T47D (cell line): Measurements from ENCODE around the gene ZNF182.
"Not testable (repeated sequence)": the region's sequence is repeated elsewhere in the genome, so short reads cannot be mapped to it uniquely, and the experiment has no call there.

Experiments used
- DNase-seq, 2 experiments: peaks; one replicate each; pipeline versions ENCODE4 v3.0.0 to v3.0.0-alpha.2; 2011 to 2012; ENCODE audit warnings: low read depth in 1 of 2, low spot score in 1 of 2
- JUND ChIP-seq: IDR thresholded peaks from 2 replicates; pipeline ENCODE4 v1.6.1; 2012; ENCODE audit warnings: low read depth
- in situ Hi-C: cut with HindIII; loops from 2 replicates; pipeline ENCODE4 v1.10.0; 2016; ENCODE audit warnings: low sequenced_read_pairs, low pct_unique_long_range_greater_than_20kb

Gene ZNF182

GRCh38 chrX:47936224-47936939 lies 67.4 kb downstream of the ZNF182 start:
- no peak for DNase-seq
- in situ Hi-C loops = no loop called here
- no peak for TF ChIP-seq JUND

DNA sequence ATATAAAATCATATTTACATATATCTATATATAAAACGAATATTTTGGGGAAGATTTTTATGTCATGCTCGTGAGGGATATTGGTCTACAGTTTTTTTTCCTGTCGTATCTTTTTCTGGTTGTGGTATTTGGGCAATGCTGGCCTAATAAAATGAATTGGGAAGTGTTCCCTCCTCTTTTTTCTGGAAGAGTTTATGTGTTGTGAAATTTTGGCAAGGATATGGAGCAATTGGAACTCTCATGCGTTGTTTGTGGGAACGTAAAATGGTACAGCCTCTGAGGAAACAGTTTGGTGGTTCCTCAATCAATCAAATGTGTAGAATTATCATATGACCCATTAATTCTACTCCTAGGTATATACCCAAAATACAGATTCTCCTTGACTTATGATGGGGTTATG lies 69.8 kb downstream of the ZNF182 start:
- in situ Hi-C loops = no loop called here
- TF ChIP-seq JUND = no peak
- DNase-seq = no peak

DNA sequence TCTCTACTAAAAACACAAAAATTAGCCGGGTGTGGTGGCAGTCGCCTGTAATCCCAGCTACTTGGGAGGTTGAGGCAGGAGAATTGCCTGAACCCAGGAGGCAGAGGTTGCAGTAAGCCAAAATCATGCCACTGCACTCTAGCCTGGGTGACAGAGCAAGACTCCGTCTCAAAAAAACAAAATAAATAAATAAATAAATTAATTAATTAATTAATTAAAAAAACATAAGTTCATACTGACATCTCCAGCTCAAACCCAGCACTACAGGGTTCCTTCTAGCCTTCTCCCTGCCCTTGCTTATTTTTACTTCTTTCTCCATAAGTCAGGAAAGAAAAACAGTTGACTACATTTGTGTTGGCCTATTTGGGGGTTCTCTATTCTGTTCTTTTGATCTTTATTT lies 71.8 kb downstream of the ZNF182 start:
- in situ Hi-C loops = not testable (repeated sequence)

DNA sequence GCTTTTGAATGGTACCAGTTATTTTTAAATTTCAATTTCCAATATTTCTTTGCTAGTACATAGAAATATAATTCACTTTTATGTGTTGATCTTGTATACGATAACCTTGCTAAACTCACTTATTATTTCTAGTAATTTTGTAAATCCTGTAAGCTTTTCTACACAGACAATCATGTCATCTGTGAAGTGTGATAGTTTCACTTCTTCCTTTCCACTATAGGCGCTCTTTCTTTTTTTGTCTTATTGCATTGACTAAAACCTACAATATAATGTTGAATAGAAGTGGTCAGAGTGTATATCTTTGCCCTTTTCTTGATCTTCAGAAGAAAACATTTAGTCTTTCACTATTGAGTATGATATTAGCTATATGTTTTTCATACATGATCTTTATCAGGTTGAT lies 76.6 kb downstream of the ZNF182 start:
- no peak for TF ChIP-seq JUND
- in situ Hi-C loops = no loop called here
- DNase-seq = no peak

More for the DNA sequence above, 71.8 kb downstream of the ZNF182 start:
- DNase-seq = not testable (repeated sequence)
